Raji (cell line): ENCODE measurements around the gene KIF18A.

Experiments used
- POLR2A ChIP-seq: IDR thresholded peaks from 2 replicates; pipeline ENCODE4 v1.6.1; 2011; ENCODE audit warnings: low read depth, low read length, control low read depth; ENCODE audit not compliant: insufficient read depth

The KIF18A gene

DNA sequence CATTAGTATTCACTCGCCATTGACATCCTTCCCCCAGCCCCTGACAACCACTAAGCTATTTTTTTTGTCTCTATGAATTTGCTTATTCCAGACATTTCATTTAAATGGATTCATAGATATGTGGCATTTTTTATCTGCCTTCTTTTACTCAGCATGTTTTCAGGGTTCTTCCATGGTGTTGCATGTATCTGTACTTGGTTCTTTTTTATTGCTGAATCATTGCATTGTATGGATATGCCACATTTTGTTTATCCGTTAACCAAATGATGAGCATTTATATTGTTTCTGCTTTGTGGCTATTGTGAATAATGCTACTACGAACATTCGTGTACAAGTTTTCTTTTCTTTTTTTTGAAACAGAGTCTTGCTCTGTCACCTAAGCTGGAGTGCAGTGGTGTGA is 6.2 kb upstream of the KIF18A start:
- no peak for TF ChIP-seq POLR2A

DNA sequence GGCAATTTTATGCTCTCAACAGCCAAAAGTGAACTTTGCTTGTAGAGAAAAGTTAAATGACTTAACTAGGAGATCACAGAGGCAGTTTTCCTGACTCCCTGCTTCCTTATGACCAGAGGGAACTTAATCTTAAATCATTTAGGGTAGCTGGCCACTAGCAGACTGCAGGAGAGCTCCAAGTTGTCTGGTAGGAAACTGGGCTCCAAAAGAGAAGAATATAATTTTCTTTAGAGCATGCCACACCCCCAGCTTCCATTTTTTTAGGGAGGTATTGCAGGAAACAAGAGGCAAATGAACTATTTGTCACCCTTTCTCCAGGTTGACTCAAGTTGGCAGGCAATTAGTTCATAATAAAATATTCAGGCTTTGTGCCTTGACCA is 2.9 kb upstream of the KIF18A start:
- no peak for TF ChIP-seq POLR2A

DNA sequence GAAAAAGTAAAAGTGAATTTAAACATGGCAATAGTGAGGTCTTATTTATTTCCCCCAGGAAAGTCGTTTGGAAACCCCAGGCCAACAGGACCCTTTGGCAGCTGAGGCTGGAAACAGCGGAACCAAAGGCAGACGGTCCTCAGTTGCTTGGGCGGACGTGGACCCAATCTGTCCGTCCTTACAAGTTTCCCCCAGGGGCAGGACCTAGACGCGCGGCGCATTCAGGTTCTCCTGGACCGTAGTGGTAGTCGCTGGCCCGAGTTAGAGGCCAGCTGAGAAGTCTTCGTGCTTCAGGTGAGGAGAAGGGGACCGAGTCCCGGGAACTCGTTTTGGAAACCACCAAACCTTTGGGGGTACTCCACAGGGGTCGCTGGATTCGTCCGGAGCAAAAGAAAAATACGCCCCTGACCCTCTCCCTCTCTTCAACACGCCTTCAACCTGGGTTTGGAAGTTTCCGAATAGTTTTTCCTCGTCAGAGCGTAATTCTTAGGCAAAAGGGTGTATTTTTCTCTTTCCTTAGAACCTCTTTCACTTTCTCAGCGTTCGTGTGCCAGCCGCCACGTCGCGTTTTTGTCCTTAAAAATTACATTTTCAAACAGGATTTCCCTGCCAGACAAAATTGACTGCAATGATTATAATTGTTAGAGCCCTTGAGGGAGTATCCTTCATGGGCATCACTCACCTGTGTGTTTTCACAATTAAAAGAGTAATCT is 2.3 kb upstream of the KIF18A start:
- peak; percentile 88 for TF ChIP-seq POLR2A

DNA sequence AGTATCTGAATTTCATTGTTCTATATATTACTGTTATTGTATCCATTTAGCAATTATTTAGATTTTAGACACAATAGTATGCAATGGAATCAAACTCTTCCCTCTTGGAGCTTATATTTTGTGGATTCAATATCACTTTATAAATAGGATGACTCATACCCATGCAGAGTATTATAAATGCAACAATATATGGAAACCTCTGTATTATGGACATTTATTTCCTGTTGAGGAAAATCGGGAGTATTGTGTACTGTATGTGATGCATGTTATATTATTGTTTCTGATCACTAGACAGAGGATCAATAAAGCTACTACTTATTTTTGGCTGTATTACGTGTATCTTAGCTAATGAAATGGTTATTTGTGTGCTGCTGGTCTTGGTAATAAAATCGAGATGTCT is 1.0 kb upstream of the KIF18A start:
- TF ChIP-seq POLR2A: no peak

DNA sequence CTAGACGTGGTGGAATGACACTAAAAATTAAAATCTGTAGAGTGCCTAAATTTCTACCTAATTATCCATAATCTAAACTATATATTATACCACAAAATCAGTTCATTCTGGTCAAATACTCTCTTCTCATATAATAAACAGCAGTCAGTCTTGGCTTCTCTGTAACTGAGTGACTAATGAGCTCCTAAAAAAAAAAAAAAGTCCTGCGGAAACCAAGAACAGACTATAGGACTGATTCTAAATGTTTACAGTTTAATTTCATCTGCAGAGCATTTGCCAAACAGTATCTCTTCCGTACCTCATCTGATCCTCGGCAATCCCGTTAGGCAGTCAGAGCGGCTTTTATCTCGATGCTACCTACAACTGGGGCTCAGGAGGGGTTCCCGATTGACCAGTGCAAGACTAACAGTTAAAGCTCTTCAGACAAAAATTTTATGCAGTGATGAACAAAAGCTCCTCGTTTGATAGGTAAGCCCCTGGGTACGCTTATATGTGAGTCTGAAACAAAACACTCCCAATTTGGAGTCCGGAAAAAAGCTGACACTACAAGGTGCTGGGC is 686 bp downstream of the KIF18A start:
- TF ChIP-seq POLR2A: no peak

DNA sequence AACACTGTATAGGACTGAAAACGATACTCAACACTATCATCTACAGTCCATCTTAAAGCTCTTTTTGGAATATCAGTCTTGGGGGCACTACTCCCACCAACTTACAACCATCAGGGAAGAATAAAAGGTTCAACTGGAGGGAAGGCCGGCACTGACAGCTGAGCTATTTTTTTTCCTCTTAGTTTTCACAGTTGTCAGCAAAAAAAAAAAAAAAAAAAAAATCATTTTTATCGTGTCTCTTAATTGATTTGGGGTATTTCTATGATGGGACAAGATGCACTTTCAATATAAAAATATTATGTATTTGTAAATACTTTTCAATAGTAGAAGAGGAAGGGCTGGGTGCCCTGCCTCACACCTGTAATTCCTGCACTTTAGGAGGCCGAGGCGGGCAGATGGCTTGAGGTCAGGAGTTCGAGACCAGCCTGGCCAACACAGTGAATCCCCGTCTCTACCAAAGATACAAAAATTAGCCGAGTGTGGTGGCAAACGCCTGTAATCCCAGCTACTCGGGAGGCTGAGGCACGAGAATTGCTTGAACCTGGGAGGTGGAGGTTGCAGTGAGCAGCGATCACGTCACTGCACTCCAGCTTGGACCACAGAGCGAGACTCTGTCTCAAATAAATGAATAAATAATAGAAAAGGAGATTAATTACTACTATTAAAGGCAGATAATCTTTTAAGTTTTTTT is 1.5 kb downstream of the KIF18A start:
- no peak for TF ChIP-seq POLR2A

DNA sequence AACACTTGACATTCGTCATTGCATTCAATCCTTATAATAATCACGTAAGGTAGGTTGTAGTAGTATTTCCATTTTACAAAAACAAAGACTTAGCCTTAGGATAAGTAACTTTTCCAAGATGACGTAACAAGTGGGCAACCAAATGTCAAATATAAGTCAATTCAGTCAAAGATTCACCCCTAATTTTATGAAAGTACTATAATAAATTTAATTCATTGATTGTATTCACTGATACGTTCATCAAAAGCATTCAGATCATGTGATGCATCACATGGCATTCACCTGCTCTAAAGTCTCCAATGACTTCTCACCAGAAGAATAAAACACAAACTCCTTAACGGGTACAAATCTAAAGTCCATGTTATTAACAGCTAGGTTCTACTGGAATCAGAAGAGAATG is 2.1 kb downstream of the KIF18A start:
- TF ChIP-seq POLR2A: no peak

DNA sequence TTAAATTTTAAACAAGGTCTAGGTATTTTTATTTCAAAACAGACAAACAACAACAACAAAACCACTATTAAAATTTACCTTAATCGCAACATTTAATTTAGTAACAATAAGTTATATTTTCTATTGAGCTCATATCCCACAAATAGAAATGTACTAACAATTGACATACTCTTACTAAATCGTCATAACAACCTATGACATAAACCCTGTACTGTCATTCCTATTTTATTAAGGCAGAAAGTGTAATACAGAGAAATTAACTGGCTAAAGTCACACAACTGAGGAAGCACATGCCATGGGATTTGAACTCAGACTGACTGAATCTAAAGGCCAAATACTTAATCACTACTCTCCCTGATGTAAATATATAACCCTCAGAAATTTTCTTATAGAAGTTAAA is 3.0 kb downstream of the KIF18A start:
- TF ChIP-seq POLR2A: no peak

DNA sequence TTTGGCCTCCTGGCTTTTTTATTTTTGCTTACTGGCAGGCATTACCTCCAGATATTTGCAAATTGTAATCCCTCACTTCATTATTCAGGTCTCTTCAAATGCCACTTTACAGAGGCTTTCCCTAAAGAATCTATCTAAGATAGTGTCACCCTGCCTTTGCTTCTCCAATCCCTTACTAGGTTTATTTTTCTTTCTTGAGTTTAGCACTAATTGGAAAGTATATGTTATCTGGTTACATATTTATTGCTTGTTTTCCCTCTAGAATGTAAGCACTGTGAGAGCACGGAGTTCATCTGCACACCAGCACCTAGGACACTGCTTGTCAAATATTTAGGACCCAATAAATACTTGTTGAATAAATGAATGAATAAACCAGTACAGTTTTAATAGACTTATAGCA is 3.5 kb downstream of the KIF18A start:
- TF ChIP-seq POLR2A: no peak

DNA sequence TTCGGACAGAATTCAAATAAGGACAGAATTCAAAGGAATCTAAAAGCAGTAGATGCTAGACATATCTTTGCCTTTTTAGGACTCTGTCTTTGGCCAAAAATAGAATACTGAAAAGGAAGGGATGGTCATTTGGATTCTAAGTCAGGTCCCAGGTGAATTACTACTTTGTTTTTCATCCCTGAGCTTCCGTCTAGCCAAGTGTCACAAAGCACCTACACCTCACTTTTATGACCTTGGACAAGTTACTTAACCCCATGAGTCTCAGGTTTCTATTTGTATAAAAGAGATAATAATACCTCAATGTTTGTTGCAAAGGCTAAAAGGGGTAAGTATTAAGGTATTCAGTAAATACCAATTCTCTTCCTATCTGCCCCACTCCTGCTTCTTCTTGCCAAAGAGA is 7.3 kb downstream of the KIF18A start:
- no peak for TF ChIP-seq POLR2A

DNA sequence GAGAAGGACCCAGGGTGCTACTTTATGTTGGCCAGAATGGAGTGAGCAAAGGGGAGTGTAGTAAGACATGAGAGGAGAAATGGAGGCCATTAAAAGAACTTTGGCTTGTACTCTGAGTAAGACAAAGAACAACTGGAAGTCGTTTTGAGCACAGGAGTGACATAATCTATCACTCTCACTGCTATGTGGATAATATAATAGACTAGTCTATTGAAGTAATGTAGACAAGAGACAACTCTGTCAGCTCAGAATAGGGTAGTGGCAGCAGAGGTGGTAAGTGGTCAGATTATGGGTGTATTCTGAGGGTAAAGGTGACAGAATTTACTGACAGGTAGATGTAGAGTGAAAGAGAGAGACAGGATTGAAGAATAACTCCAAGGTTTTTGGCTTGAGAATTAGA is 8.2 kb downstream of the KIF18A start:
- no peak for TF ChIP-seq POLR2A

DNA sequence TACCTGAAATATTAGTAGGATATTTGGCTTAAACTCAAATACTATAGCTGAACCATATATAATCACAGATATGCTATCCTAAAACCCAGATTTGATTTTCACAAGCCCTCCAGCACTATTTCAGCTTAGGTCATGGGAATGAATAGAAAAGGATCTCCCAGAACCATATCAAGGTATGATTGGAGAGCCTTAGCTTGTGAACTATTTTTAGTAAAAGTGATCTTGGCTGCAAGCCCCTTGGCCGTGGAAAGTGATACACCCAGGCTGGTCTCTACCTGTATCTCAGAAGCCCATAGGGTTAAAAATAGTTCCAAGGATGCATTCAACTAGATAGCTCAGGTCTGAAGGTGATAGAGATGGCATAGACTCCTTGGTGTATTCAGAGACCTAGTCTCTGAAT is 9.7 kb downstream of the KIF18A start:
- TF ChIP-seq POLR2A: no peak

DNA sequence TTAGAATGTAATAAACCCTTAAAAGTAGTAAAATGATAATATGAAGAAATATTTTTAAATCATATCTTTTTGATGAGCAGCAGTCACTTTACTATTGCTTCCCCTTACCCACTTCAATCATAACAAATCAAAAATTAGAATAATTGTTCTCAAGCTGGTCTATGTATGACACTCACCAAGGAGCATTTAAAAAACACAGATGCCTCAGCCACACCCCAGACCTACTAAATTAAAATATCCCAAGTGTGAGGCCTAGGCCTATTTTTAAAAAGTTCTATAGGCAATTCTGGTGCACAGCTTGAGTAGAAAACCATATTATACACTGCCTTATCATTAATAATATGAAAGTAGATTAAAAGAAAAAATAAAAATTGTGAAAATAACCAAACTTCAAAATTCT is 15.2 kb downstream of the KIF18A start:
- TF ChIP-seq POLR2A: no peak

DNA sequence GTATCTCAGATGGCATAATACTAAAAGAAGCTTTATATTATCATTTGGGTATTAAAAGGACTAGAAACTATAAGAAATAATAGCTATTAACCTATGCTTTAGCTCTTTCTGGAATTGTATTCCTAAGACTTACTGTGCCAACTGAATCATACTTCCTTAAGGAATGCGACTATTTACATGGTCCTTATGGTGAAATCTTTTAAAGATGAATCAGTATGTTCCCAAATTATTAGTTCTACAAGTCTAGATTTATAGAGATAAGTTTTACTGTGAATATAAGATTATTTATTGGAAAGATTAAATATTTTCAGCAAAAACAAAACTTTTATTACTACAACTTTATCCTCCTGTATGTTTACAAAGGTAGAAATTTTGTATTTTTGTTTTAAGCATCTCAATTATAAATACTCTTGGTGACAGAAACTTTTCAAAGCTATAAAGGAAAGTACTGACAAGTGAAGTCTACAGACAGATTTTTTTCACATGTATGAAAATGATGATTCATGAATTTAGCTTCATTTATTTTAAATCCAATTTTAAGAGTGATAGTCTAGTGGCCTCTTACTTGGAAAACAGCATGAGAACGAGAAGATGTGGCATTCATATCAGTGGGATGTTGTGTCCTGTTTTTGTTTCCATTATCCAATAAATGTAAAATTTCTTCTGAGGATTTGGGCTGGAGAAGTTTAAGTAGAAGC is 17.8 kb downstream of the KIF18A start:
- TF ChIP-seq POLR2A: no peak

DNA sequence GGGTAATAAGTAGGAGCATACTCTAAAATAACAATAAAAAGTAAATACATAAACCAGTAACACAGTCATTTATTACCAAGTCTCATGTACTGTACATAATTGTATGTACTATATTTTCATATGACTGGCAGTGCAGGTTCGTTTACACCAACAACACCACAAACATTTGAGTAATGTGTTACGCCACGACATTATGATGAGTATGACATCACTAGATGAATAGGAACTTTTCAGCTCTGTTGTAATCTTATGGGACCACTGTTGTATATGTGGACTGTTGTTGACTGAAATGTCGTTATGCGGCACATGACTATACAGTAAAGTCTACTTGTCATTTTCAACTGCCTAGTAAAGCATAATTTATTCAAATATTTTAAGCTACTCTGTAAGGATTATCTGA is 18.6 kb downstream of the KIF18A start:
- TF ChIP-seq POLR2A: no peak

DNA sequence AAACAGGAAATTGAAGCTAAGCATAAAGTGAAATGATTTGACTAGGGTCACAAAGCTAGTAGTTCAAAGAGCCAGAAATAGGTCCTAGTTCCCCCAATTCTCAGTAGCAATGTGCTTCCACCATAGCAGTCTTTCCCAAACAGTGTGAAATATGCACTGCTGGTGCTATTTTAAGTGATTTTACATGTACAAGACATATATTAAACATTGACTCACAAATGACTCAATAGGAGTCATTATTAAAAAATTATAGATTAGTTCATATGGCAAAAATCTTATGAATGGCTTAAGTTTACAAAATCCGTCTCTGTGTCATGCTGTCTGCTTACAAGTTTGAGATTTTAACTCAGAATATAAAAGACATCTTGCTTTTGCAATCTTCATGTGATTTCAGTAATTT is 21.4 kb downstream of the KIF18A start:
- TF ChIP-seq POLR2A: no peak
